M059J (cell line): ENCODE results near the gene CCDC13. TPM values are rescaled to one million over a fixed set of nuclear protein-coding genes. Genes with fewer than 3 reads are reported as not detected.

Experiments
- DNase-seq: peaks from one replicate; pipeline ENCODE4 v3.0.0-alpha.2; 2012; ENCODE audit warnings: low read depth
- total RNA-seq: library from RNA; depleted of rRNA; stranded (reverse); fragments of >200 nt; shearing (Covaris generic); gene quantifications from 2 replicates; pipeline ENCODE4 v1.2.3, GENCODE V29; 2014; rRNA removed

The CCDC13 gene
- total RNA-seq, 1 experiment from 2014 or later = 0.62 TPM

DNA sequence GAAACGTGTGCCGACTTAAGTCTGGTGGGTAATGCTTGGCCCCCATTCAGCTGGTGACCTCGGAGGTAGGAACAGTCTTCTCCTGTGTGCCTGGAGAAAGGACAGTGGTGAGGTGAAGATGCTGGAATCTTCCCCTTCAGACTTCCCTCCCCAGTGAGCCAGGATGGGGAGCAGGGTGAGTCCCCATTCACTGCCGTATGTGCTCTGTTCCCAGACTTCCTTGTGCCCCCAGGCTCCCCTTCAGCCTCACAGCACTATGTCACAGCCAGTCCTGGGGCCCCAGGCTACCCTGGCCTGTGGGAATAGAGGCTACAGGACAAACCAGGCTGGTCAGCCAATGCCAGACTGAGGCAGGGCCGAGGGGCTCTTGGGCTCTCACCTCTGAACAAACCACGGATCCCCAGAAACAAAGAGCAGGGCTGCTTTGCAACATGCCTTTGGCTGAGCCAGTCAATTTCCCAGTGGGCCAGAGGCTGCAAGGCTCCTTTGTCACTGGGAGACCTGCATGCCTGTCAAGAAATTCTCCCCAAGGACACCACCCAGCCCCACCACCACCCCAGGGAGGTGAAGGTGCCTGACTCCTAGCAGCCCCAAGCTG lies 38.7 kb downstream of the CCDC13 start:
- no peak for DNase-seq

- no peak for DNase-seq
Measured at GRCh38 chr3:42733501-42734262, 39.4 kb downstream of the CCDC13 start.

DNA sequence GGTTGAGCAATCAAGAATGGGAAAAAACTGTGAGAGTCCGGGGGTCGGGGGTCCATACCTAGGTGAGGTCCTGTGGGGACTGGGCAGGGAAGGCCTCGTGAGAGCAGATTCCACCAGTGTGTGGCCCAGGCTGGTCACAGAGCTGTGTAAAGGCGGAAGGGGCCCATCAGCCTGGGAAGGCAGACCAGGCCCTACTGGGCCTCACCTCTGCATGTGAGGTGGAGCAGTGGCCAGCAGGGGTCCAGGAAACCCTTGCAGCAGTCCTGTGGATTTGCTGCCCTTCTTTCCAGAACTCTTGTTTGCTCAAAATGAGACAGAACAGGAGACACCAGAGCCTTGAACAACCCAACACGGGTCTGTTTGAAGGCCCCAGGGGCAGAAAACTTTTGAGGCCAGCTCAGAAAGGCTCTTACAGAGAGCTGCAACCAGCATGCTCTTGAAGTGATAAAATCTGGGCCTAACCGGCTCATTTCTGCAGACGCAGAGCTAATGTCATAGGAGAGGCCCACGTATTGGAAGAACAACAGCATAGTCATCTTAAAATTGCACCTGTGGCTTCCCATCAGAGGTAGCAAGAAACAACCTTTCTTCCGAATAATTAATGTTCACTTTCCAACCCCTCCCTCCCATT lies 40.1 kb downstream of the CCDC13 start:
- no peak for DNase-seq

- no peak for DNase-seq
Measured at GRCh38 chr3:42732196-42732828, 40.7 kb downstream of the CCDC13 start.

DNA sequence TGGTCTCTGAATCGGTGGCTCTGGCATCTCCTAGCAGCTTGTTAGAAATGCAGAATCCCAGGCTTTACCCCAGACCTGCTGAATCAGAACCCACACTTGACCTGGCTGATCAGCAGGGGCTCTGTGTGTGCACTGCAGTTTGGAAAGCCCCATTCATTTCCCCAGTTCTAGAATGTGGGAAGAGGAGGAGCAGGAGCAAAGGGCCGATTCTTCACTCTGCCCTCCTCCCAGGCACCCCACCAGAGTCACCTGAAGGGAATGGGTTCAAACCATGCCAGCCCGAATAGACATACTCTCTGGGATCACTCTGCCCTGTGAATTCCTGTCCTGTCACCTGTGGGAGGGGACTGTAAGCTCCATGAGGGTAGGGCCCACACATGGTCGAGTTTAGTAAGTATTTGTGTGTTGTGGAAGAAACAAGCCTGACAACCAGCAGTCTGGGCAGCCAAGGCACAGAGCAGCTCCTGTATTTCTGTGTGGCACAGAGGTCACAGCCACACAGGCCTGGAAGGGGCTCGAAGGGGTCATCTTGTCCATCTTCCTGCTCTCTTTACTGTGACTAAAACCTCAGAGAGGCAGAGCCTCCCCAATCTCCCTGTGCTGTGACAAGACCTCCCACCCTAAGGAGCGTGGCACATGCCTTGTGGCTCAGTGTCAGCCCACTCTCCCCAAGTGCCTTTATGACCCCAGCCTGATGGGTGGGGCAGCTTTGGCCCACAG lies 41.4 kb downstream of the CCDC13 start:
- no peak for DNase-seq

GRCh38 chr3:42730706-42731420 lies 42.2 kb downstream of the CCDC13 start:
- no peak for DNase-seq

GRCh38 chr3:42730294-42730693 lies 42.8 kb downstream of the CCDC13 start:
- DNase-seq = no peak

- no peak for DNase-seq
Measured at GRCh38 chr3:42729404-42730145, 43.5 kb downstream of the CCDC13 start.

DNA sequence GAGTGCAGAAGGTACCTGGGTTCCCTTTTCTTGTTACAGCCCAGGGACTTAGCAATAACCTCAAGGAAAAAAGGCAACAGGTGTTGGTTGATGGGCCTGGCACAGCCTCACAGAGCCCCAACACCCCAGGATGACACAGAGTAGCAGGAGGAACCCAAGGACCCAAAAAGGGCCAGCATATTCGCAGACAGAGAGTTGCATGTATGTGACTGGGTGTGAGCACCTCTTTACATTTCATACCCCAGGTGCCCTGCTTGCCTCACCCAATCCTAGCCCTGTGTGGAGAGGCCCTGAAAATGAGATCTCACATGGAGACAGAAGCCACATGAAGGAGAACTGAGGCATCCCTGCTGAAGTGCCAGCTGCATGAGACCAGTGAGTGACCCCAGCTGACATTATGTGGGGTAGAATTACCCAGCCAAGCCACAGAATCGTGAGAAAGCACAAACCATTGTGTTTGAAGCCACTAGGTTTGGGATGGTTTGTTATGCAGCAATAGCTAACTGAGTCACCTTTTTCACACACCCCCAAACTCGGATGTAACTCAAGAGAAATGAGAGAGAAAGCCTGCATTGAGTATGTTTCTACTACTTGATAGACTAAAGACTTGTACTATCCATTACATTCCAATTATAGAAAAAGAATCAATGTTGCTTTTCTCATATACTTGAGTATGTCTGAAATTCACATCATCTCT lies 44.2 kb downstream of the CCDC13 start:
- DNase-seq = no peak

GRCh38 chr3:42728056-42728455 lies 45.0 kb downstream of the CCDC13 start:
- no peak for DNase-seq

DNA sequence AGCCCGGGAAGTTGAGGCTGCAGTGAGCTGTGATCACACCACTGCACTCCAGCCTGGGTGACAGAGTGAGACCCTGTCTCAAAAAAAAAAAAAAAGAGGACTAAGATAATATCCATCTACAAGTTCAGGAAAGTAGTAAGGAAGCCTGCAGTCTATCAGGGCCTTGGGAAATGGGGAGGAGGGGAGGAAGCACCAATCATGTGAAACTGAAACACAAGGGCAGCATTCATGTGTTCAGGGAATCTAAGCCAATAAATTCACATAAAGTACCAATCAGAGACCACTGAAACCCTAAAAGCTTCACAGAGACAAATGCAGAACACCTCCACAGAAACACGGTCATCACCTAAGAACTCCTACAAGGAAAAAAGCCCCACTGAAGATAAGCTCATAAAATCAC lies 47.6 kb downstream of the CCDC13 start:
- DNase-seq = no peak

DNA sequence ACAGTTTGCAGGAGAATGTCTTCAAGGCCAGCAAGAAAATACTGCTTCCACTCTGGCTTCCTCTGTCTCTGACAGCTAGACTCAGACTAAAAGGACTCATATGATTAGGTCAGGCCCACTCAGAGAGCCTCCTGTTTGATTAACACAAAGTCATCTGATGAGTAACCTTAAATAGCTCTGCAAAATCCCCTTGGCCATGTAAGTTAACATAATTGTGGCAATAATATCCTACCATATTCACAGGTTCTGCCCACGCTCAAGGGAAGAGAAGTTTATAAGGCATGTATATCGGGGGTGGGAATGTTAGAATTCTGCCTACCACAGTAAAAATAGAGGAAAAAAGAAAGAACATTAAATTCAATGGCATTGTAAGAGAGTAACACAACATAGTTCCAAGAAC lies 49.8 kb downstream of the CCDC13 start:
- no peak for DNase-seq

Other genes with a start within 250 kb of the CCDC13 start
- gene SEC22C, start 191.3 kb downstream of the CCDC13 start, total RNA-seq = 47.3 and 57.7 TPM in 2 replicates
- 34.6 and 35.1 TPM in 2 replicates for gene SS18L2, start 182.4 kb downstream of the CCDC13 start, total RNA-seq
- gene NKTR, start 172.6 kb downstream of the CCDC13 start, total RNA-seq = 8.0 and 9.4 TPM in 2 replicates
- gene ZBTB47, start 119.6 kb downstream of the CCDC13 start, total RNA-seq = 5.0 and 5.5 TPM in 2 replicates
- not detected in 2 replicates for gene KLHL40, start 87.7 kb downstream of the CCDC13 start, total RNA-seq
- gene HHATL, start 70.5 kb downstream of the CCDC13 start, total RNA-seq = not detected in 2 replicates
- 138 and 163 TPM in 2 replicates for gene HIGD1A, start 31.2 kb upstream of the CCDC13 start, total RNA-seq
- 0.02 TPM in 1 of 2 replicates, not detected in the other for gene ACKR2, start 36.2 kb upstream of the CCDC13 start, total RNA-seq
- not detected in 2 replicates for gene CYP8B1, start 102.6 kb upstream of the CCDC13 start, total RNA-seq
- gene ZNF662, start 132.9 kb upstream of the CCDC13 start, total RNA-seq = 0.20 and 1.4 TPM in 2 replicates
- 2.6 and 3.4 TPM in 2 replicates for gene GASK1A, start 206.1 kb upstream of the CCDC13 start, total RNA-seq